GM19438 (cell line): Measurements from ENCODE around the gene SEPTIN12.

Source experiments
- ATAC-seq: cut with Tn5 transposase; IDR thresholded peaks from one replicate; pipeline ENCODE4 v1.9.1; 2021; ENCODE audit warnings: low read depth; ENCODE audit not compliant: unreplicated experiment

Gene SEPTIN12

DNA sequence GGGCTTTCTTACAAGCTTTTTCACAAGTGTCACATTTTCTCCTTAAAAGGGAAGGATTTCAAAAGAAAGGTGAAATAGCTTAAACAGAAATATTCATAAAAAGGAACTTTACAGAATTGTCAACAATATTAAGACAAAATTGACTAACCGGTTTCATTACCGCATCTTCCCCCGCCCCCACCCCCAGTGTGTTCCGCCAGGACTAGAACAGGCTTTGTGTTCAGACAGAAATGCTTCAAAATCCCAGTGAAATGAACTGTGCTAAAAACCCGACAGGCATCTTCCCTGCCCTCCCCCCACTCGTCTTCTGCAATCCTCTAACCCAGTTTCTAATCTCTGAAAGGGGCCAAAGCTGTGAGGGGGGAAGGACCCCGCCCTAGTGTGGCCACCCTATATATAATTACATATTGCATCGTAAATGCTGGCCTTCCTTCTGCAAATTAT is 15.3 kb upstream of the SEPTIN12 start:
- ATAC-seq: no peak

DNA sequence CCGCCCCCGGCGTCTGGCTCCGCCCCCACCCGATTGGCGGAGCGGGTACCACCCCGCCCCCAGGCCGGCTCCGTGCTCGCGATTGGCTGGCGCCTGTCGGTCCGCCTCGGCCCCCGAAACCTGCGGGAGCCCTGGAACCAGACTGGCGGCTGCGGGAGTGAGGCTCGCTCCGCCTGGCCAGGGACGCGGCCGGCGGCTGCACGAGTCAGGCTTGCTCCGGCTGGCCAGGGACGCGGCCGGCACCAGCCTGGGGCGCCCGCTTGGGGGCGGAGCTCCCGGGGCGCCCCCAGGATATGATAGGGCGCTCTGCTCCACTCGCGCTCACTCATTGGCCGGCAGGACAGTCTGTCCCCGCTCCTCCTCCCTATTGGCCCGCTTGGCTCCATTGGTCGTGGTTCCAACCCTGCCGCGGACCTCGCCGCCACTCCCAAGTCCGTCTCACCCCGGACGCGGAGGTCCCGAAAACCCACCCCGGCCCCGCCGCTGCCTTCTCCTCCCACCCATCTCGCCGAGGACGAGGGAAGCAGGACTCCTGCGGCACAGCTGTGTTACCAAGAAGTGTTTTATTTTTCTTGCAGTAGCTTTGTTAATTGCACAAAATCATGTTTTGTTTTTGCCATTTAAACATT is 14.6 kb upstream of the SEPTIN12 start:
- ATAC-seq: peak; percentile 81

DNA sequence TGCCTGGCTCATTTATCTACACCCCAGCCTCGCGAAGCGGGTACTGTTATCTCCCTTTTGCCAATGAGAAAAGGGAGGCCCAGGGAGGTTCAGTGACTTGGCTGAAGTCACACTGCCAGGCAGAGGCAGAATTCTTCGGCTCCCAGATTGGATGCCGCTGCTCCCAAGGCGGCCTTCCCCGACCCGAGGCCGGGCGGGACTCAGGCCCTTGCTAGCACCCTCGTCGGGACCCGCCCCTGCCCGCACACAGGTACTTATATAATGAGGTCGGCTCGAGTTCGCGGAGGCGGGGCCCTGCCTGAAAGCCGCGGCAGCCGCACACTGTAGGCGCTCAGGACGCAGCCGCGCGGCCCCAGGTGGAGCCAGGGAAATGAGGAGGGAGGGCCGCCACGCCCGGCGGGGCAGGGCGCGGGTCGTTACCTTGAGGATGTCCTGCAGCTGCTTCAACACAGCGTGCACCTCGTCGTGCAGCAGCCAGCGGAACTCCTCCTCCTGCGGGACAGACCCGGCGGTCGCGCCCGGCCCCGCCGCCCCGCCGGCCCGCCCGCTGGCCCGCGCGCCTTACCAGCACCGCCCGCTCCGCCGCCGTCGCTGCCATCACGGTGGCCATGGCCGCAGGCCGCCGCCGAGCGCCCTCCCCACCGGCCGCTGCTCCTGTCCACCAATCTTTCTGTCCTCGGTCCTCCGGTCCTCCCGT is 14.0 kb upstream of the SEPTIN12 start, which contains the start of gene ROGDI:
Gene ROGDI (minus strand): TSS at position 672 of the 697 bp plus-strand sequence. CDS start 62 bp downstream, at position 610.
- ATAC-seq: peak; percentile 68

DNA sequence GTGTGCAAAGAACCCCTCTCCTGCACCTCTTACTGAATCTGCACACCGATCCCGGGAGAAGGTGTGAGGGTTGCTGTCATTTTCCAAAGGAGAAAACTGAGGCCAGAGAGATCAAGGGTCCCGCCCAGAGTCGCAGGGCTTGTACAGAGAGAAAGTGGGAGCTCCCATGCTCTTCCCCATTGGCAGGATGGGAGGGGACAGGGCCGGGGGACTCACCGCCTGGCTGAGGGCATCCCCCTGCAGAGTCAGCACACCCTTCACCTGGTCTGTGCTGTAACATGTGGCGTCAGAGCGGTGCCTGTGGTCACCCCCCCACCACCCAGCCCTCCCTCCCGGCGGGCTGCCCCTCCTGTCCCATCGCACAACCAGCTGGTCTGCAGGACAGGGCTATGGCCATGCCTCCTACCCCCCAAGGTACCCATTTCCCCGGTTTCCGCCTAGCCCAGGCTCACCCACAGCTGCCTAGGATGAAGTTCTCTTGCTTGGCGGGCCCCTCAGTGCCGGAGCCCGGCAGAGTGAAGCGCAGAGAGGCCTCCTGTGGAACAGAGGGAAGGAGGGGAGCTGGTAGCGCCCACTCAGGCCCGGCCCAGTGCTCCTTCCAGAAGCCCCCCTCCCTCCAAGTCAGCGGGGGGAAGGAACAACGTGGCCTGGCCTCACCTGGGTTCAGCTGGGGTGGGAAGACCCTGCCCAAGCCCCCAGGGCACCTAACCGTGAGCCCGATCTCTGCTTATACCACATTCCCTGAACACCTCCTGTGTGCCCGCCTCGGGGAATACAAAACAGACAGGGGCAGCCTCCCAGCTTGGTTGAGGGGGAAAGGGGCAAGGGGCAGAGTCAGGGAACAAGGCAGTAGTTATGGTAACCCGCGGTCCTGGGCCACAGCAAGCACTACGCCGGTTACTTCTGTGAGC is 13.2 kb upstream of the SEPTIN12 start:
- ATAC-seq: no peak

DNA sequence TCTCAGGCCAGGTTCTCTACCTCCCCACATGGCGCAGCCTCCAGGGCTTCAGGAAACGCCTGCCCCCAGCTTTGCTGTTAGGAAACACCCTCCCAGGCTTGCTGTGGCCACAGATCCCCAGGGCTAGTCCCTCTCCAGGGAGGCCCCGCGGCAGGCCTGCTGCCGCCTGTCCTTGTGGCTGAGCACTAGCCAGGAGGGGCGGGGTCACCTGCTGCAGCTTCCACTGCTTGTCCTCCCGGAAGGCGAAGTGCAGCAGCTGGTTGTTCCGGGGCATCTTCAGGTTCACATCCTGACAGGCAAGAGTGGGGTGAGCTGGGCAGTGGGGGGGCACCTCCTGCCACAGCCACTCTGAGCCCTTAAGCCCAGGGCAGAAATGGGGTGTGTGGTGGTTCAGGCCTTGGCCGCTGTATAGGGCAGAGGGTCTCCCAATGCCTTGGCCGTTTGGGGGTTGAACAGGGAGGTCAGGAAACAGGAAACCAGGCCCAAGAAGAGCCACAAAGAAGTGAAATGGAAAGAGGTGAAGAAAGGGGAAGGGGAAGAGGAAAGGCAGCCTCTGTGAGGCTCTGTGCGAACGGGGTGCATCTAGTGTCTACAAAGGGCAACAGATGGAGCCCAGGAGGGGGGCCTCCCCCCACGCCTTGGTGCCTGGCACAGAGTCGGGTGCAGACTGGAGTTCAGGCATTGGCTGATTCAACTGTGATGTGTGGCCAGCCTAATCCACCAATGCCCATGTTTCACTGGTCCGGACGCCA is 12.3 kb upstream of the SEPTIN12 start:
- no peak for ATAC-seq

DNA sequence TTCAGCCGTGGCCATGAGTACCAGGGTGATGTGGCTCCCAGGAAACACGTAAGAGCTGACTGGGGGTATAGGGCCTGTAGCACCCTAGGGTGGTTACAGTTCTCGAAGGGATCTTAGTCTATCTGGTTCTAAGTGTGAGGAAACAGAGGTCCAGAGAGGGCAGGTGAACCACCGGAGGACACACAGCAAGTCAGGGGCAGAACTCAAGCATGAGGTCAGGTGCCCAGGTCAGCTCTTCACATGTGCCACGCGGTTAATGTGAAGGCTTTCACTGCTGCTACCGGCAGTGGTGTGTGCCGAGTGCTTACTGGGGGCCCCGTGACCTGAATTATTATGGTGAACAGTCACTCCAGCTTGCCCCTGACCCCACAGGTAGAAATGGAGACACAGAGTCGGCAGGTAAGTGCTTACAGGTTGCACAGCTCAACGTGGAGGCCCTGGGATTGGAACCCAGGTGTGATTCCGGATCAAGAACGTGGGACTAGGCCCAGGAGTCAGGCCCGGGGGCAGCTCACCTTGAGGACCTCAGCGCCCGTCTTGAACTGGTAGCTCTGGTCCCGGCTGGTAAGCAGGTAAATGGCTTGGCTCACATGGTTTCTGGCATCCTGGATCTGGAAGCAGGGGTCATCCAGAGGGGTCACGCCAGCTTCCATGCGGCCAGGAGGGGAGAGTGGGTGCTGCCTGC is 11.2 kb upstream of the SEPTIN12 start:
- ATAC-seq: no peak

DNA sequence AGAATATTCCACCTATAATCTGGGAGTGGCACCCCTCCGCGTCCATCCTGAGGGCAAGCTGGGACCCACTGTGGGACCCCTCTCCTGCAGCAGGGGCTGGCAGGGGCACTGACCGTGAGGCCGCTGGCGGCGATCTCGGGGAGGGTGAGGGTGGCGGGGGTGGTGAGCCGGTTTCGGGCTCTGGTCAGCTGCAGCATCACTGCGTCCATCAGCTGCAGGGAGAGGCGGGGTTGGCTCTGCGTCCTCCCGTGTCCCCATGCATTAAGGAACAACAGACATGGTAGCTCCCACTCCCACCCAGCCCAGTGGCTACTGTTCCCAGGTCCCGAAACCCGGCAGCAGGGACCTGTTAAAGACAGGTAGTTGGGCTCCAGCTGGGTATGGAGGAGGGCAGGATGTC is 10.3 kb upstream of the SEPTIN12 start:
- ATAC-seq: no peak

DNA sequence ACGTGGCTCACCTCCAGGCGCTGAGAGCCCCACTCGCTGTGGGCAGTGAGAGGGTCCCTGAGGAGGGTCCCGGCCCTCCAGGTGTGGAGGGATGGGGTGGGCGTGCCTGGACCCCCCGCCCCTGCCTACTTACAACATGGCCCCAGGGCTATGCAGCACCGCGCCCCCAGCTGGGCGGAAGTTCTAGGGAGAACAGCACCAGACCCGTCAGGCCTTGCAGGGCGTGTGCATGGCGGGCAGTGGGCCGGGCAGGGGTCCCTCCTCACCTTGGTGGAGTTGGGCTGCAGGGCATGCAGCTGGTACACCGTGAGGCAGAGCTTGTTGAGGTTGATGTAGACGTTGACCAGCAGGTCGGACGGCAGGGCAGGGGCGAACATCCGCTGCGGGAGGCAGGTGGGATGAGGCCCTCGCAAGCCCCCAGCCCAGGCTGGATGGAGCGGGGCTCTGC is 9.7 kb upstream of the SEPTIN12 start:
- ATAC-seq: no peak

DNA sequence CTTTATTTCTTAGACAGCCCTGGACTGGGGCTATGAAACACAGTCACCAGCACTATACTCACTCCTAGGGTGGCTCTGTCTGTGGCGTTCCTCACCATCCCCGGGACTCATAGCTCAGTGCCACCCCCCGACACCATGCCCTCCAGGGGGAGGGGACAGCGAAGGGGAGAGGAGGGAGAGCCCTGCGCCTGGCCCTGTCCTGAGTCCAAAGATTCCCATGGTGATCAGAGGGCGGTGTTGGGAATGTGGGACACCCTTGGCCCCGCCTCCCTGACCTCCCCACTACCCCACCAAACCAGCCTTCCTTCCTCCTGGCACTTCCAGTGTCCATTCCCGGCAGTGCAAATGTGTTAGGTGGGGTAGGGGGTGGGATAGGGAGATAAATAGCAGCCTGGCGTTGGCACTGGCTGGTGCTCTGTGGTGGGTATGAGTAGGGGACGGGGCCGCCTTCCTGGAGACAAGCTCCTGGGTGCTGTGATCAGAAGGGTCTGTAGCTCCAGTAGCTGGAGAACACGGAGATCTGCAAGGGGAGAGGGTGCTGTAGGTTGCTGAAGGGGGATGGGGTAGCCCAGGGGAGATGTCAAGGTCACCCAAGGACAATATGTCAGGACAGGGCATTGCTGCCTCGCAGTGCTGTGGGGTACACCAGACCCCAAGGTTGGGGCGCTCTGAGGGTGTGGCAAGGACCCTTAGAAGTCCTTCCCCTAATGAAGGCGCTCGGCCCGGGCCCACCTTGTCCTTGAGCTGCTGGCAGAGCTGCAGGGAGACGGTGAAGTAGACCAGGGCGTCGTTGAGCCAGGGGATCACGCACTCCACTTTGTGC is 9.0 kb upstream of the SEPTIN12 start:
- no peak for ATAC-seq

DNA sequence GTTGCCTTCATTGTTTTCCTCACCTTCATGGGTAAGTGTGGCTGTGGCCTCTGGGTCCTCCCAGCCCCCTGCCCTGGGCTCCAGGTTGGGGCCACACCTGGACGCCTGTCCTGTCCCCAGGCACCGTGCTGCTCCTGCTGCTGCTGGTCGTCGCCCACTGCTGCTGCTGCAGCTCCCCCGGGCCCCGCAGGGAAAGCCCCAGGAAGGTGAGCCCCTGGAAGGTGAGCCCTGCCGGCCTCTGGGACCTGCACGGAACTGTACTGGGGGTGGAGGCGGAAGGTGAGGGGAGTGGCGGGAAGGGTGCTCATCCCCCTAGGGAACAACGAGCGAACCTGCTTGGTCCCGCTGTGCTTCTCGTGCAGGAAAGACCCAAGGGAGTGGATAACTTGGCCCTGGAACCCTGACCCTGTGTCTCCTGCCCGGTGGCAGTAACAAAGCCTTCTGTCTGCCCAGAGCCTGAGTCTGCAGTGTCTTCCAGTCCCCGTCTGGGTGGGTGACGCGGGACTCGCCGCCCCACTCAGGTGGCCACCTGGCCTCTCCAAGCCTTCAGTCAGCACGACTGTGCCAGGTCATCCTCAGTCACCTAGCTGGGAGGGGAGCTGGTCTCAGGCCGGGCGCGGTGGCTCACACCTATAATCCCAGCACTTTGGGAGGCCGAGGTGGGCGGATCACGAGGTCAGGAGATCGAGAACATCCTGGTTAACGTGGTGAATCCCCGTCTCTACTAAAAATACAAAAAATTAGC is 7.9 kb upstream of the SEPTIN12 start:
- ATAC-seq: no peak

DNA sequence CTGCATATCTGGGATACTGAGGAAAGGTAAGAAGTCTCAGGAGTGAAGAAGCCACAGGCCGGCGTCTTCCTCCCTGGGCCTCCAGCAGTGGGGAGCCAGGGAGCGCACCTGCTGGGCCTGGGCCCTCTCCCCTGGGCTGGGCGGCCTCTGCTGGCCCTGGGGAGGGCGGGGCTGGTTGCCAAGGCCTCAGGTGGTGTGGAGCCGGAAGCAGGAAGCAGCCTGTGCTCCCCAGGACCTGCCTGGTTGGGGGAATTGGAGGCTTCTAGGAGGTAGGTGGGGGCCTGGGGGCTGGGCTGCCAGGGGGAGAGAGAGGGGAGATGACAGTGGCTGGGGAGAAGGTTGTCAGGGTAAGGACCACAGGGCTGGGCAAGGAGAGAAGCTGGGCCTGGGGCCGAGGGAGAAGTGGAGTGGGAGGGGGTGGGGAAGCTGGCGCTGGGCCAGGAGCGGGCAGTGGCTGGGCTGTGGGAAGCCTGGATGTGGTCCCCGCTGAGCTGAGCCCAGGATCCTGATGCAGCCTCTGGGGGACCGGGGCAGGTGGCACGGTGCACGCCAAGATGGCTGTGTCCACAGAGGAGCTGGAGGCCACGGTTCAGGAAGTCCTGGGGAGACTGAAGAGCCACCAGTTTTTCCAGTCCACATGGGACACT is 7.2 kb upstream of the SEPTIN12 start, which contains the start of gene SMIM22:
Gene SMIM22 (plus strand): TSS at position 189 of the 647 bp plus-strand sequence. CDS start 366 bp downstream, at position 555.
- ATAC-seq: no peak

DNA sequence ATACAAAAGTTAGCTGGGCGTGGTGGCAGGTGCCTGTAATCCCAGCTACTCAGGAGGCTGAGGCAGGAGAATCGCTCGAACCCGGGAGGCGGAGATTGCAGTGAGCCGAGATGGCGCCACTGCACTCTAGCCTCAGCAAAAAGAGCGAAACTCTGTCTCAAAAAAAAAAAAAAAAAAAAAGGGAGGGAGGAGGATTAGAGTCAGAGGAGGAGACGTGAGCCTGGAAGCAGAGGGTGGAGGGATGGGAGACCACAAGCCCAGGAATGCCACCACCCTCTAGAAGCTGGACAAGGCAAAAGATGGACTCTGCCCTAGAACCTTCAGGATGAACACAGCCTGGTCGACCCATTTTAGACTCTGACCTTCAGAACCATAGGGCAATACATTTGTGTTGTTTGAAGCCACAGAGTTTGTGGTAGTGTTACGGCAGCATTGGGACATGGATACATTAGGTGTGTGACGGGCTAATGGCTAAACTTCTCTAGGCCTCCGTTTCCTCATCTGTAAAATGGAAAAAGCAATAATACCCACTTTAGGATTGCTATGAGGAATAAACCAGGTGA is 4.9 kb upstream of the SEPTIN12 start:
- ATAC-seq: no peak

DNA sequence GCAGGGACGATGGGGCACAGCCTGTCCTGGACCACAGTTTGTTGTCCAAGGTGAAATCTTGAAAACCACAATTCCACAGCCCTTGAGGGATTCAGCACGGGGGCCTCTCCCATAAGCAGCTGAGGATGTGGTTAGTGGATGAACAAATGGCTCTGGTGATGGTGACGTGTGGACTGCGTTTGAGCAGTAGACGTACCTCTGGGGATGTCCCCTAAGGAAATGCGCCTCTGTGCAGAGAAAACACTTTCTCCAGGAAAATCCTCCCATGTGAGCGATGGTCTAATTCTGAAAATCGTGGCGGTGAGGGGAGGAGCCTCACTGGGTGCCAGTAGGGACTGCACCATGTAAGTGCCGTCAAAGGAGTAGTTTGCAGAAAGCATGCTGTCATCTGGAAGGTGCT is 2.7 kb upstream of the SEPTIN12 start:
- ATAC-seq: no peak

DNA sequence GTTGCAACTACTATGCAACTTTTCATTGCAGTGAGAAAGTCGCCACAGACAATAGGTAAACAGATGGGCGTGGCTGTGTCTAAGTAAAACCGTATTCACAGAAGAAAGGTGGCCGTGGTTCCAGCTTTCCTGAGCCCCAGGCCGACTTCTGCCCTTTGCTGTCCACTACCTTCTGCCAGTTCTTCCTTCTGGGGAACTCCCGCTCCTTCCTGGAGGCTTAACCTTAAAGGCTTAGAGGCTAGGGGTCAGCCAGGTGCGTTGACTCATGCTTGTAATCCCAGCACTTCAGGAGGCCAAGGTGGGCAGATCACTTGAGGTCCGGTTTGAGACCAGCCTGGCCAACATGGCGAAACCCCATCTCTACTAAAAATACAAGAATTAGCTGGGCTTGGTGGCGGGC is 2.1 kb upstream of the SEPTIN12 start:
- no peak for ATAC-seq

DNA sequence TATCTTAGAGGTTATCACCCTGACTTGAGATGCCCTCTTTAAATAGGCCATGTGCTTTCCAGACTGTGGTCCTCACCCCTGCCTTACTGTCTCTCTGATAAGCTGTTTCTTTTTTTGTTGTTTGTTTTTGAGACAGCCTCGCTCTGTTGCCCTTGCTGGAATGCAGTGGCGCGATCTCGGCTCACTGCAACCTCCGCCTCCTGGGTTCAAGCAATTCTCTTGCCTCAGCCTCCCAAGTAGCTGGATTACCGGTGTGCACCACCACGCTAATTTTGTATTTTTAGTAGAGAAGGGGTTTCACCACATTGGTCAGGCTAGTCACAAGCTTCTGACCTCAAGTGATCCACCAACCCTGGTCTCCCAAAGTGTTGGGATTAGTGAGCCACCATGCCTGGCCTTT is 765 bp upstream of the SEPTIN12 start:
- no peak for ATAC-seq

DNA sequence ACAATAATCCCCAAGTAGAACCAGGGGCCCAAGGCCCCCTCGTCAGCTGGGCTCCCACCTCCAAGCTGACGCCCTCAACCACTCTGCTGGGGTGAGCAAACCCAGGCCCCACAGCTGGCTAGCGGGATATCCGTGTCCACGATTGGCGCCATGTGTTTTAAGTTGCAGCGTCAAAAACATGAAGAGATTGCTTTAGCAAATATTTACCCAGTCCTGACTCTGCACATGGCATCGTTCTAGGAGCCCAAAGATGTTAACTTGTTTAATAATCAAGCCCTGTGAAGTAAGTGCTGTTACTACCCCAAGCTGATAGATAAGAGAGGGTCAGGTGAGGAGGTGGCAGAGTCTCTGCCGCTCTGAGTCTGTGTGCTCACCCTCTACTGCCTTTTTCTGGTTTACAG is 344 bp upstream of the SEPTIN12 start:
- no peak for ATAC-seq

DNA sequence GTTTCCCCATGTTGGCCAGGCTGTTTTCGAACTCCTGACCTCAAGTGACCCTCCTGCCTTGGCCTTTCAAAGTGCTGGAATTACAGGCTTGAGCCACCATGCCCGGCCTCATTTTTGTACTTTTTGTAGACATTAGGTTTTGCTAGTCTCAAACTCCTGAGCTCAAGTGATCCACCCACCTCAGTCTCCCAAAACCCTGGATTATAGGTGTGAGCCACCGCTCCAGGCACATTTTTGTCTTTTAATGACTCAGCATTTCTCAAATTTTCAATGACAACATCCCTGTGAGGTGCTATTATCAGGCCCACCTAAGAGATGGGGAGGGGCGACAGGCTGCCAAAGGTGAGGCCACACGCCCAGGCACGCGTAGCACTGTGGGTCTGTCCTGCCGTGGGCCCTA is 1.1 kb downstream of the SEPTIN12 start:
- ATAC-seq: no peak
